GM21381 (cell line): ENCODE measurements around the gene NHSL1.
A peak's percentile ranks its signal among the peaks of the same experiment; 100 is the strongest.

Experiments used
- ATAC-seq: cut with Tn5 transposase; IDR thresholded peaks from one replicate; pipeline ENCODE4 v1.9.1; 2021; ENCODE audit warnings: mild to moderate bottlenecking, moderate library complexity; ENCODE audit not compliant: unreplicated experiment

NHSL1 gene

GRCh38 chr6:138468320-138469015, 30.8 kb downstream of the NHSL1 start:
- ATAC-seq = no peak

GRCh38 chr6:138467901-138468300, 31.4 kb downstream of the NHSL1 start:
- no peak for ATAC-seq

- ATAC-seq = no peak
Measured at GRCh38 chr6:138465007-138465645, 34.2 kb downstream of the NHSL1 start.

- ATAC-seq = no peak
Measured at GRCh38 chr6:138464085-138464484, 35.2 kb downstream of the NHSL1 start.

GRCh38 chr6:138461647-138462046, 37.6 kb downstream of the NHSL1 start:
- no peak for ATAC-seq

GRCh38 chr6:138456401-138456790, 42.9 kb downstream of the NHSL1 start:
- ATAC-seq = peak; percentile 13

GRCh38 chr6:138455746-138456400, 43.4 kb downstream of the NHSL1 start:
- ATAC-seq = peak; percentile 94

GRCh38 chr6:138454981-138455706, 44.1 kb downstream of the NHSL1 start:
- peak; percentile 45 for ATAC-seq

- no peak for ATAC-seq
Measured at GRCh38 chr6:138451043-138451442, 48.3 kb downstream of the NHSL1 start.

- peak; percentile 58 for ATAC-seq
Measured at GRCh38 chr6:138450445-138450844, 48.8 kb downstream of the NHSL1 start.

- ATAC-seq = no peak
Measured at GRCh38 chr6:138446821-138447220, 52.5 kb downstream of the NHSL1 start.

- no peak for ATAC-seq
Measured at GRCh38 chr6:138443979-138444378, 55.3 kb downstream of the NHSL1 start.

- ATAC-seq = no peak
Measured at GRCh38 chr6:138442663-138443062, 56.6 kb downstream of the NHSL1 start.

GRCh38 chr6:138441965-138442364, 57.3 kb downstream of the NHSL1 start:
- ATAC-seq = no peak

- no peak for ATAC-seq
Measured at GRCh38 chr6:138440758-138441357, 58.4 kb downstream of the NHSL1 start.

- ATAC-seq = no peak
Measured at GRCh38 chr6:138440296-138440695, 59.0 kb downstream of the NHSL1 start.

- no peak for ATAC-seq
Measured at GRCh38 chr6:138439546-138439945, 59.7 kb downstream of the NHSL1 start.

GRCh38 chr6:138434925-138435324, 64.4 kb downstream of the NHSL1 start:
- no peak for ATAC-seq

GRCh38 chr6:138434096-138434495, 65.2 kb downstream of the NHSL1 start:
- ATAC-seq = no peak

- no peak for ATAC-seq
Measured at GRCh38 chr6:138432063-138432356, 67.3 kb downstream of the NHSL1 start.
